Inflammatory macrophage treated with lipopolysaccharide for 1 hour (primary cell): ENCODE measurements around the gene HYDIN.
"Not testable (repeated sequence)": the region's sequence is repeated elsewhere in the genome, so short reads cannot be mapped to it uniquely, and the experiment has no call there.

Experiments used
- DNase-seq, 2 donors: peaks; one replicate each; pipeline ENCODE4 v3.0.0-alpha.2; 2020 to 2022

Gene HYDIN

GRCh38 chr16:70984675-70985074 is 245.8 kb downstream of the HYDIN start:
- DNase-seq: not testable (repeated sequence)

GRCh38 chr16:70968332-70968731 is 262.2 kb downstream of the HYDIN start:
- not testable (repeated sequence) for DNase-seq

- DNase-seq: not testable (repeated sequence)
Observed at GRCh38 chr16:70960169-70960568, 270.4 kb downstream of the HYDIN start.

GRCh38 chr16:70954922-70955321 is 275.6 kb downstream of the HYDIN start:
- DNase-seq: not testable (repeated sequence)

- not testable (repeated sequence) for DNase-seq
Observed at GRCh38 chr16:70953824-70954223, 276.7 kb downstream of the HYDIN start.

- DNase-seq: not testable (repeated sequence)
Observed at GRCh38 chr16:70943551-70943950, 287.0 kb downstream of the HYDIN start.

GRCh38 chr16:70939690-70940359 is 290.7 kb downstream of the HYDIN start:
- not testable (repeated sequence) for DNase-seq

- DNase-seq: not testable (repeated sequence)
Observed at GRCh38 chr16:70936781-70937525, 293.6 kb downstream of the HYDIN start.

- DNase-seq: not testable (repeated sequence)
Observed at GRCh38 chr16:70935325-70935724, 295.2 kb downstream of the HYDIN start.

- not testable (repeated sequence) for DNase-seq
Observed at GRCh38 chr16:70933746-70934145, 296.8 kb downstream of the HYDIN start.

- DNase-seq: not testable (repeated sequence)
Observed at GRCh38 chr16:70930757-70931156, 299.8 kb downstream of the HYDIN start.

GRCh38 chr16:70922164-70922563 is 308.4 kb downstream of the HYDIN start:
- DNase-seq: not testable (repeated sequence)

- not testable (repeated sequence) for DNase-seq
Observed at GRCh38 chr16:70920661-70921060, 309.9 kb downstream of the HYDIN start.

- not testable (repeated sequence) for DNase-seq
Observed at GRCh38 chr16:70888208-70888607, 342.3 kb downstream of the HYDIN start.

- DNase-seq: not testable (repeated sequence)
Observed at GRCh38 chr16:70884652-70885051, 345.9 kb downstream of the HYDIN start.

GRCh38 chr16:70882311-70882710 is 348.2 kb downstream of the HYDIN start:
- not testable (repeated sequence) for DNase-seq

- peak; percentile 21 to 72 for DNase-seq
Observed at GRCh38 chr16:70877895-70878294, 352.6 kb downstream of the HYDIN start.

GRCh38 chr16:70876442-70876841 is 354.1 kb downstream of the HYDIN start:
- DNase-seq: not testable (repeated sequence)

- not testable (repeated sequence) for DNase-seq
Observed at GRCh38 chr16:70864698-70865097, 365.8 kb downstream of the HYDIN start.

- DNase-seq: not testable (repeated sequence)
Observed at GRCh38 chr16:70861996-70862395, 368.5 kb downstream of the HYDIN start.

- not testable (repeated sequence) for DNase-seq
Observed at GRCh38 chr16:70851299-70851698, 379.2 kb downstream of the HYDIN start.

GRCh38 chr16:70823498-70824118 is 406.9 kb downstream of the HYDIN start:
- DNase-seq: not testable (repeated sequence)

- not testable (repeated sequence) for DNase-seq
Observed at GRCh38 chr16:70822734-70823133, 407.8 kb downstream of the HYDIN start.
